CD14-positive monocyte (primary cell): ENCODE measurements around the gene SPINK14. TPM values are rescaled to one million over a fixed set of nuclear protein-coding genes. Genes with fewer than 3 reads are reported as not detected.

ENCODE experiments used
- DNase-seq, 3 donors: peaks; one replicate each; pipeline ENCODE4 v3.0.0-alpha.2; 2011 to 2022
- H2AFZ ChIP-seq: 2 replicates; pipeline ENCODE4 v1.6.0; 2012; ENCODE audit warnings: mild to moderate bottlenecking, low read depth, low read length, inconsistent platforms; ENCODE audit not compliant: insufficient read depth, poor library complexity, severe bottlenecking
- H3K27ac ChIP-seq, 2 donors: 1 replicate in 1 of 2; 2 replicates in 1 of 2; pipeline ENCODE4 v1.5.1; 2012 to 2013; ENCODE audit warnings: low read length in 2 of 2, control low read depth in 1 of 2, inconsistent platforms in 1 of 2, low read depth in 1 of 2, mild to moderate bottlenecking in 1 of 2
- H3K27me3 ChIP-seq, 2 donors: one replicate each; pipeline versions ENCODE4 v1.6.0 to v1.6.1; 2011 to 2013; ENCODE audit warnings: low read length in 2 of 2; ENCODE audit not compliant: control insufficient read depth in 2 of 2, insufficient read depth in 2 of 2
- H3K36me3 ChIP-seq, 2 donors: replicated peaks in 1 of 2; 1 replicate in 1 of 2; 2 replicates in 1 of 2; pipeline versions ENCODE4 v1.5.1 to v1.6.1; 2012 to 2013; ENCODE audit warnings: low read length in 2 of 2, control low read depth in 1 of 2, inconsistent platforms in 1 of 2, mild to moderate bottlenecking in 1 of 2; ENCODE audit not compliant: insufficient read depth in 2 of 2, control insufficient read depth in 1 of 2
- H3K4me1 ChIP-seq, 2 donors: 1 replicate in 1 of 2; 2 replicates in 1 of 2; pipeline versions ENCODE4 v1.5.1 to v1.6.1; 2012 to 2013; ENCODE audit warnings: low read length in 2 of 2, control low read depth in 1 of 2, inconsistent platforms in 1 of 2, mild to moderate bottlenecking in 1 of 2, moderate library complexity in 1 of 2; ENCODE audit not compliant: insufficient read depth in 2 of 2, control insufficient read depth in 1 of 2
- H3K4me2 ChIP-seq: replicated peaks from 2 replicates; pipeline ENCODE3; 2012; ENCODE audit warnings: low read length, moderate library complexity, mild to moderate bottlenecking; ENCODE audit not compliant: poor library complexity, severe bottlenecking; ENCODE audit errors: extremely low read depth
- H3K4me3 ChIP-seq, 3 experiments: fragments of 200-600 bp in 1 of 3; sonication (generic) in 1 of 3; replicated peaks in 1 of 3; 1 replicate in 2 of 3; 2 replicates in 1 of 3; pipeline ENCODE4 v1.5.1; 2011 to 2013; ENCODE audit warnings: low read length in 3 of 3, mild to moderate bottlenecking in 3 of 3, control low read depth in 2 of 3, low read depth in 2 of 3, inconsistent platforms in 1 of 3, moderate library complexity in 1 of 3
- H3K79me2 ChIP-seq: 2 replicates; pipeline ENCODE4 v1.6.0; 2012; ENCODE audit warnings: mild to moderate bottlenecking, control low read depth, inconsistent platforms, low read length, moderate library complexity; ENCODE audit not compliant: insufficient read depth
- H3K9ac ChIP-seq: 2 replicates; pipeline ENCODE4 v1.6.0; 2017; ENCODE audit warnings: low read length, mild to moderate bottlenecking; ENCODE audit not compliant: insufficient read depth, poor library complexity, severe bottlenecking
- H3K9me3 ChIP-seq, 2 donors: replicated peaks in 1 of 2; 1 replicate in 1 of 2; 2 replicates in 1 of 2; pipeline versions ENCODE4 v1.5.1 to v1.6.1; 2012 to 2013; ENCODE audit warnings: low read length in 2 of 2, control low read depth in 1 of 2; ENCODE audit not compliant: control insufficient read depth in 1 of 2, insufficient read depth in 1 of 2
- H4K20me1 ChIP-seq: 2 replicates; pipeline ENCODE4 v1.6.0; 2012; ENCODE audit warnings: mild to moderate bottlenecking, low read length, control low read depth, moderate library complexity; ENCODE audit not compliant: insufficient read depth
- H3K27ac Mint-ChIP-seq, 7 donors: one replicate each; pipeline ENCODE4 v1.8.0; 2020; ENCODE audit warnings: mild to moderate bottlenecking in 7 of 7, mixed read lengths in 7 of 7, moderate library complexity in 6 of 7, inconsistent platforms in 2 of 7
- H3K27me3 Mint-ChIP-seq, 3 donors: one replicate each; pipeline ENCODE4 v1.8.0; 2021 to 2022; ENCODE audit warnings: low read depth in 3 of 3, mild to moderate bottlenecking in 3 of 3, mixed read lengths in 3 of 3, moderate library complexity in 3 of 3, inconsistent platforms in 1 of 3
- H3K36me3 Mint-ChIP-seq, 2 donors: one replicate each; pipeline ENCODE4 v1.8.0; 2020; ENCODE audit warnings: mixed read lengths in 2 of 2, inconsistent platforms in 1 of 2, mild to moderate bottlenecking in 1 of 2
- H3K4me1 Mint-ChIP-seq: one replicate; pipeline ENCODE4 v1.8.0; 2020; ENCODE audit warnings: mild to moderate bottlenecking, mixed read lengths
- H3K4me3 Mint-ChIP-seq, 2 donors: one replicate each; pipeline ENCODE4 v1.8.0; 2020; ENCODE audit warnings: mild to moderate bottlenecking in 2 of 2, mixed read lengths in 2 of 2, moderate library complexity in 1 of 2
- H3K9me3 Mint-ChIP-seq, 7 donors: one replicate each; pipeline ENCODE4 v1.8.0; 2020 to 2022; ENCODE audit warnings: mixed read lengths in 7 of 7, mild to moderate bottlenecking in 6 of 7, moderate library complexity in 6 of 7, inconsistent platforms in 2 of 7
- CTCF ChIP-seq: fragments of 200-600 bp; IDR thresholded peaks from one replicate; pipeline ENCODE4 v1.8.0; 2022; ENCODE audit warnings: antibody characterized with exemption, mild to moderate bottlenecking
- WGBS: methylation state at CpG from one replicate; pipeline ENCODE4 v1.1.5; 2013; ENCODE audit warnings: missing lambda C conversion rate; ENCODE audit not compliant: insufficient coverage; 5-methylcytosine and 5-hydroxymethylcytosine counted together
- intact Hi-C, 2 donors: fragments of 100-400 bp; cut with micrococcal nuclease; formaldehyde crosslinking; loops; one replicate each; pipeline versions ENCODE4 v1.15.0 to v1.15.1; 2023
- polyA plus RNA-seq, 3 donors: library from polyadenylated mRNA; depleted of rRNA in 1 of 3; unstranded in 2 of 3; stranded (reverse) in 1 of 3; fragments of 300-500 nt in 2 of 3; fragments of >200 nt in 1 of 3; fragmentation: Illumina TruSeq in 2 of 3; gene quantifications; 1 replicate in 2 of 3; 2 replicates in 1 of 3; pipeline ENCODE4 v1.2.3, GENCODE V29; 2012 to 2021

SPINK14 gene
- polyA plus RNA-seq, 3 donors = not detected

- H3K9me3 Mint-ChIP-seq = no peaks in the 10 kb centered on the region
- no peak for TF ChIP-seq CTCF
- intact Hi-C loops = no loop called here
- no peaks in the 10 kb centered on the region for H3K9me3 ChIP-seq
- H3K36me3 Mint-ChIP-seq = no peaks in the 10 kb centered on the region
- no peaks in the 10 kb centered on the region for H3K4me1 Mint-ChIP-seq
- no peak overlapping the region for H3K9ac ChIP-seq
- no CpG with 5 or more reads among the region's 3 CpGs for WGBS
- no peak overlapping the region for H3K4me3 Mint-ChIP-seq
- no peak overlapping the region for H3K4me3 ChIP-seq
- no peak overlapping the region for H3K4me2 ChIP-seq
- no peaks in the 10 kb centered on the region for H4K20me1 ChIP-seq
- no peaks in the 10 kb centered on the region for H3K36me3 ChIP-seq
- DNase-seq = no peak
- H3K27ac Mint-ChIP-seq = no peak overlapping the region
- no peaks in the 10 kb centered on the region for H3K79me2 ChIP-seq
- no peak overlapping the region for H3K27ac ChIP-seq
- no peaks in the 10 kb centered on the region for H3K27me3 ChIP-seq
- H3K4me1 ChIP-seq = no peaks in the 10 kb centered on the region
- no peaks in the 10 kb centered on the region for H3K27me3 Mint-ChIP-seq
- H2AFZ ChIP-seq = no peak overlapping the region
Measured at GRCh38 chr5:148140846-148141245, 27.5 kb upstream of the SPINK14 start.

GRCh38 chr5:148141645-148142044, 26.7 kb upstream of the SPINK14 start:
- H3K4me3 ChIP-seq = no peak overlapping the region
- Mint-ChIP-seq H3K27ac (no peak overlapping the region), H3K4me3 (no peak overlapping the region), H3K9me3 (no peaks in the 10 kb centered on the region), H3K4me1 (no peaks in the 10 kb centered on the region), H3K36me3 (no peaks in the 10 kb centered on the region), H3K27me3 (no peaks in the 10 kb centered on the region)
- WGBS = no CpG with 5 or more reads among the region's 2 CpGs
- intact Hi-C loops = no loop called here
- H3K27me3 ChIP-seq = no peaks in the 10 kb centered on the region
- no peak overlapping the region for H2AFZ ChIP-seq
- H3K4me2 ChIP-seq = no peak overlapping the region
- H3K9ac ChIP-seq = no peak overlapping the region
- H3K79me2 ChIP-seq = no peaks in the 10 kb centered on the region
- no peaks in the 10 kb centered on the region for H3K9me3 ChIP-seq
- H3K4me1 ChIP-seq = no peaks in the 10 kb centered on the region
- TF ChIP-seq CTCF = no peak
- no peaks in the 10 kb centered on the region for H3K36me3 ChIP-seq
- no peak overlapping the region for H3K27ac ChIP-seq
- no peaks in the 10 kb centered on the region for H4K20me1 ChIP-seq
- DNase-seq = no peak
